MCF 10A (cell line): ENCODE results near the gene MRPL58. TPM values are rescaled to one million over a fixed set of nuclear protein-coding genes. Genes with fewer than 3 reads are reported as not detected.

Source experiments
- BruUV-seq: library from RNA; stranded (reverse); fragments of 400-500 nt; replicated peaks from 2 replicates; lab custom pipeline; 2021; lab: Mats Ljungman, UMichigan
- CTCF ChIA-PET: fragments of 300-600 bp; sonication (Branson Sonifier 250); formaldehyde crosslinking; extraction: SDS; loops from one replicate; lab custom pipeline; 2021; ENCODE audit warnings: antibody characterized with exemption, inconsistent platforms; lab: Yijun Ruan, JAX
- POLR2A ChIA-PET: fragments of 300-600, 350-650 bp; sonication (Branson Sonifier 250); formaldehyde crosslinking; extraction: SDS; loops from one replicate; lab custom pipeline; 2020; ENCODE audit warnings: antibody characterized with exemption, inconsistent platforms; lab: Yijun Ruan, JAX
- DNase-seq: peaks from one replicate; pipeline ENCODE4 v3.0.0-alpha.2; 2018; ENCODE audit not compliant: unreplicated experiment
- H3K27ac Mint-ChIP-seq: one replicate; pipeline ENCODE4 v1.8.0; 2022; ENCODE audit warnings: mild to moderate bottlenecking, low read depth, mixed read lengths; ENCODE audit not compliant: unreplicated experiment
- H3K27me3 Mint-ChIP-seq: one replicate; pipeline ENCODE4 v1.8.0; 2022; ENCODE audit warnings: mixed read lengths; ENCODE audit not compliant: insufficient read depth, unreplicated experiment
- H3K36me3 Mint-ChIP-seq: one replicate; pipeline ENCODE4 v1.8.0; 2022; ENCODE audit warnings: mild to moderate bottlenecking, moderate library complexity, mixed read lengths; ENCODE audit not compliant: insufficient read depth, unreplicated experiment
- H3K4me1 Mint-ChIP-seq: one replicate; pipeline ENCODE4 v1.8.0; 2022; ENCODE audit warnings: mixed read lengths; ENCODE audit not compliant: insufficient read depth, unreplicated experiment
- H3K4me3 Mint-ChIP-seq: one replicate; pipeline ENCODE4 v1.8.0; 2022; ENCODE audit warnings: mild to moderate bottlenecking, moderate library complexity, mixed read lengths; ENCODE audit not compliant: unreplicated experiment
- H3K9me3 Mint-ChIP-seq: one replicate; pipeline ENCODE4 v1.8.0; 2022; ENCODE audit warnings: mixed read lengths; ENCODE audit not compliant: unreplicated experiment
- CTCF ChIP-seq: fragments of 200-600 bp; IDR thresholded peaks from one replicate; pipeline ENCODE4 v1.8.0; 2022; ENCODE audit warnings: antibody characterized with exemption, mild to moderate bottlenecking; ENCODE audit not compliant: unreplicated experiment
- intact Hi-C: fragments of 100-400 bp; cut with micrococcal nuclease; formaldehyde crosslinking; loops from 2 replicates; pipeline ENCODE4 v1.14.1; 2022
- total RNA-seq: library from RNA; stranded (reverse); gene quantifications from 2 replicates; pipeline ENCODE4 v1.2.3, GENCODE V29; 2022

MRPL58 gene
- total RNA-seq, 1 experiment from 2014 or later: 71.2 TPM

GRCh38 chr17:74986206-74986576 is 26.3 kb upstream of the MRPL58 start:
- no peak overlapping the region for H3K4me3 Mint-ChIP-seq
- H3K9me3 Mint-ChIP-seq: no peaks in the 10 kb centered on the region
- DNase-seq: no peak
- peaks cover 5% of the 10 kb centered on the region for H3K4me1 Mint-ChIP-seq
- no peak overlapping the region for H3K27ac Mint-ChIP-seq
- ChIA-PET CTCF (no interaction called here), POLR2A (interaction anchor here (0.7 kb wide), 1 partner anchor 15 kb away, joined by 3 read pairs; no protein-coding TSS in a partner anchor)
- peaks cover 11% of the 10 kb centered on the region for H3K36me3 Mint-ChIP-seq
- H3K27me3 Mint-ChIP-seq: no peaks in the 10 kb centered on the region
- intact Hi-C loops: no loop called here
- no TSS peak for BruUV-seq
- no peak for TF ChIP-seq CTCF

DNA sequence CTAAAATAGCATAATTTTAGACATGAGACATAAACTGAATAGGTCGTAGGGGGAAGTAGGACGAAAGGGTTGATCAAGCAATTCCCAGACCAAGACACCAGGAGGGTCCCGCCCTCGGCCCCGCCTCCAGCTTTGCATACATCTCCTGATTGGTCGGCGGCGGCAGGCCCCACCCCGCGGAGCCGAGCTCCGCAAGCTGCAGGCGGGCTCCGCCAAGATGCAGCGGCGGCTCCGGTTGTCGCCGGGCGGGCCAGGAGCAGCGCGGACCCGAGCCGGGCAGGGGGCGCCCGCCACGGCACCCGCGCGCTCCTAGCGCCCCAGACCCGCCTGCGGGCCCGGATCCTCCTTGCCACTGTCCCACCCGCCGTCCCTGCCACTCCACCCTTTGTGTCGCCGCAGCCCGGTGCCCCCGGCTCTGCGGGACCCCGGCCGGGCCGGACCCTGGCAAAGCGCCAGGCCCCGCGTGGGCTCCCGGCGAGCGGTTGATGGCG is 25.0 kb upstream of the MRPL58 start, which contains the start of gene CDR2L:
Gene CDR2L (plus strand): TSS at position 215 of the 491 bp plus-strand sequence. CDS start 412 bp downstream, outside the sequence.
- peak; percentile 90 for DNase-seq
- POLR2A ChIA-PET: interaction anchor here (0.6 to 10.4 kb wide), 21 partner anchors 10 to 933 kb away, joined by 3 to 228 read pairs (median 5); partner anchors contain the start of genes ATP5PD, FDXR, HID1 and KCTD2
- Mint-ChIP-seq H3K4me1 (peaks cover 14% of the 10 kb centered on the region), H3K27ac (peak within 1 kb of the TSS; percentile 16), H3K27me3 (no peaks in the 10 kb centered on the region), H3K9me3 (no peaks in the 10 kb centered on the region), H3K36me3 (peaks cover 6% of the 10 kb centered on the region), H3K4me3 (peak within 1 kb of the TSS; percentile 78)
- TF ChIP-seq CTCF: no peak
- no TSS peak for BruUV-seq
- CTCF ChIA-PET: interaction anchor here (0.7 to 2.2 kb wide), 7 partner anchors 9 to 1594 kb away, joined by 3 to 11 read pairs (median 5); partner anchors contain the start of genes ATP5PD and KCTD2
- intact Hi-C loops: no loop called here

- H3K36me3 Mint-ChIP-seq: peaks cover 6% of the 10 kb centered on the region
- peak overlapping the region; percentile 78 for H3K4me3 Mint-ChIP-seq
- ChIA-PET POLR2A (interaction anchor here (0.5 to 10.4 kb wide), 24 partner anchors 10 to 933 kb away, joined by 3 to 228 read pairs (median 4); partner anchors contain the start of genes ATP5PD, FDXR, HID1 and KCTD2), CTCF (interaction anchor here (0.6 to 3.2 kb wide), 13 partner anchors 11 to 1595 kb away, joined by 3 to 29 read pairs (median 4); partner anchors contain the start of genes ATP5PD, KCTD2 and MRPL58)
- peak; percentile 56 for DNase-seq
- H3K27me3 Mint-ChIP-seq: no peaks in the 10 kb centered on the region
- BruUV-seq: no TSS peak
- TF ChIP-seq CTCF: no peak
- peak overlapping the region; percentile 16 for H3K27ac Mint-ChIP-seq
- no peaks in the 10 kb centered on the region for H3K9me3 Mint-ChIP-seq
- intact Hi-C loops: loop anchor here (2.0 kb wide), 1 partner anchor 45 kb away; no protein-coding TSS in a partner anchor
- peaks cover 21% of the 10 kb centered on the region for H3K4me1 Mint-ChIP-seq
Measured at GRCh38 chr17:74987909-74988711, 24.4 kb upstream of the MRPL58 start.
